HEK293 (cell line): ENCODE data around the gene SYNPO2.

Source experiments
- CTCF ChIP-seq: fragments of 450-650 bp; formaldehyde crosslinking; IDR thresholded peaks from 2 replicates; pipeline ENCODE4 v1.5.1; 2016; ENCODE audit warnings: missing biosample characterization, missing genetic modification characterization
- GLIS1 ChIP-seq: fragments of 450-650 bp; formaldehyde crosslinking; IDR thresholded peaks from 2 replicates; pipeline ENCODE4 v1.5.1; 2016; ENCODE audit warnings: missing biosample characterization, missing genetic modification characterization
- SCRT1 ChIP-seq: fragments of 450-650 bp; formaldehyde crosslinking; IDR thresholded peaks from 2 replicates; pipeline ENCODE4 v1.5.1; 2016; ENCODE audit warnings: missing biosample characterization, missing genetic modification characterization, borderline replicate concordance
- ZEB2 ChIP-seq: fragments of 450-650 bp; formaldehyde crosslinking; IDR thresholded peaks from 2 replicates; pipeline ENCODE4 v1.5.1; 2016; ENCODE audit warnings: missing biosample characterization, missing genetic modification characterization
- ZFP41 ChIP-seq: fragments of 450-650 bp; formaldehyde crosslinking; IDR thresholded peaks from 2 replicates; pipeline ENCODE4 v1.5.1; 2016; ENCODE audit warnings: missing biosample characterization, missing genetic modification characterization, borderline replicate concordance
- ZNF157 ChIP-seq: fragments of 450-650 bp; formaldehyde crosslinking; IDR thresholded peaks from 2 replicates; pipeline ENCODE4 v1.5.1; 2016; ENCODE audit warnings: missing biosample characterization, missing genetic modification characterization
- ZNF174 ChIP-seq: fragments of 450-650 bp; formaldehyde crosslinking; IDR thresholded peaks from 2 replicates; pipeline ENCODE4 v1.5.0; 2017; ENCODE audit warnings: missing biosample characterization, mild to moderate bottlenecking, missing genetic modification characterization
- ZNF23 ChIP-seq: fragments of 450-650 bp; formaldehyde crosslinking; IDR thresholded peaks from 2 replicates; pipeline ENCODE4 v1.5.1; 2016; ENCODE audit warnings: missing biosample characterization, missing genetic modification characterization, borderline replicate concordance
- ZNF548 ChIP-seq: fragments of 450-650 bp; formaldehyde crosslinking; IDR thresholded peaks from 2 replicates; pipeline ENCODE4 v1.5.1; 2016; ENCODE audit warnings: missing biosample characterization, missing genetic modification characterization
- ZNF560 ChIP-seq: fragments of 450-650 bp; formaldehyde crosslinking; IDR thresholded peaks from 2 replicates; pipeline ENCODE4 v1.5.1; 2017; ENCODE audit warnings: missing biosample characterization, missing genetic modification characterization, borderline replicate concordance
- ZNF785 ChIP-seq: fragments of 450-650 bp; formaldehyde crosslinking; IDR thresholded peaks from 2 replicates; pipeline ENCODE4 v1.5.1; 2016; ENCODE audit warnings: missing biosample characterization, missing genetic modification characterization

- no peak for TF ChIP-seq CTCF (tag by site-specific recombination)
- no peak for TF ChIP-seq ZNF174 (tag by site-specific recombination)
- no peak for TF ChIP-seq ZNF157 (tag by site-specific recombination)
- no peak for TF ChIP-seq ZFP41 (tag by site-specific recombination)
- TF ChIP-seq ZNF23 (tag by site-specific recombination), result no peak
- no peak for TF ChIP-seq ZEB2
- no peak for TF ChIP-seq GLIS1 (tag by site-specific recombination)
- peak; percentile 28; the same call in 1 of the 2 replicates for TF ChIP-seq SCRT1 (tag by site-specific recombination)
- TF ChIP-seq ZNF548 (tag by site-specific recombination), result no peak
- no peak for TF ChIP-seq ZNF560
- no peak for TF ChIP-seq ZNF785 (tag by site-specific recombination)
Measured at GRCh38 chr4:118997601-118998000, 108.9 kb downstream of the SYNPO2 start.
